Measurements from ENCODE around the gene SCAMP2. TPM values are rescaled to one million over a fixed set of nuclear protein-coding genes. Genes with fewer than 3 reads are reported as not detected.

SCAMP2 gene
- total RNA-seq, 1 experiment from 2014 or later = 55.8 TPM

DNA sequence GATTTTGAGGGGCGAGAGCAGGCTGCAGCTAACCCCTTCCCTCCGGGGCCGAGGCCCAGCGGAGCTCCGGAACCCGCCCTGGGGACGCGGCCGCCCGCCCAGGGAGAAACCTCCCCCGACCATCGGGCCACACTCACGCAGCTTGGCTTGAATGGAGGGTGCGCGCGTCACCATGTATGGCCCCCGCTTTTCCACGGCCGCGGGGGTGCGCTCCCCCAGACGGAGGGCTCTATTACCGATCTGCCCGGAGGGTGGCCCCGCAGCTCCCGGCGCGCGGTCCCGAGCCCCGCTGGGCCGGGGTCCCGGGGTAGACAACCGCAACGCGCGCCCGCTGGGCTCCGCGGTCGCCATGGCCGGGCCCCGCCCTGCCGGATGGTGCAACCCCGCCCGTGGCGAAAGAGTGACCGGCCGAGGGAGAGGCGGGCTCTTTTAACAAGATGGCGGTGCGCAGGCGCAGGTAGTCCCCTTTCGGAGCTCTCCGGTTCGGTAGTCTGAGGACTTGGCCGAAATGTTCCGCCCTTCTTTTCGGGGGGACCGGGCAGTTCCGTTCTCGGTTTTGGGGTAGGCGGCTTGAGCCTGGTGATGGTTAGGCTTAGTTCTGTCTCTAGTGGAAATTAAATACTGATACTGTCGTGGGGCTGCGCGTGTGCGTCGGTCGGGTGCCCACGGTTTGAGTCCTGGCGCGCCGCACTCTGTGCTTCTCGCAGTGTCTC lies 33.4 kb upstream of the SCAMP2 start, which contains the start of gene FAM219B:
Gene FAM219B, minus strand, starts transcription at position 402 of the 713 bp plus-strand sequence. Its CDS starts 51 bp downstream, at position 351.
- ChIA-PET POLR2A (interaction anchor here (0.8 to 1.7 kb wide), 6 partner anchors 9 to 734 kb away, joined by 3 to 8 read pairs (median 3); partner anchors contain the start of gene MPI), CTCF (interaction anchor here (1.0 to 1.1 kb wide), 3 partner anchors 8 to 45 kb away, joined by 3 read pairs; no protein-coding TSS in a partner anchor), RAD21 (ENCODE audit: low non-redundant PET in 1 of 2, low total read pairs in 2 of 2, uncharacterized antibody in 2 of 2, unreplicated experiment in 2 of 2) (interaction anchor here in 1 of 2 experiments (0.7 kb wide), 2 partner anchors 44 to 45 kb away, joined by 3 read pairs; no protein-coding TSS in a partner anchor)
- H4K20me1 ChIP-seq (ENCODE audit: insufficient read depth) = no peaks in the 10 kb centered on the region; the same call in 1 of the 2 replicates
- intact Hi-C loops (cut with micrococcal nuclease) = loop anchor here (5.0 kb wide), 1 partner anchor 81 kb away; no protein-coding TSS in a partner anchor
- DNase-seq (ENCODE audit: low read depth, low spot score) (peak; percentile 65), ATAC-seq (peak; percentile 90)
- peak within 1 kb of the TSS; percentile 93 for H2AFZ ChIP-seq (ENCODE audit: low read depth, low read length, poor library complexity, severe bottlenecking)
- H3K9ac ChIP-seq (ENCODE audit: low read length) = peak within 1 kb of the TSS; percentile 94
- peak within 1 kb of the TSS; percentile 98 for H3K4me2 ChIP-seq (ENCODE audit: low read length)
- no peaks in the 10 kb centered on the region for H3K27me3 ChIP-seq (ENCODE audit: insufficient read depth, low read length)
- H3K4me3 ChIP-seq (replicated peaks in 1 of 2; ENCODE audit: low read depth in 1 of 2, low read length in 2 of 2) = peak within 1 kb of the TSS; percentile 73 to 96
- peaks cover 4 to 16% of the 10 kb centered on the region in 2 experiments; a peak in 2 of 4 replicates for H3K36me3 ChIP-seq (ENCODE audit: control insufficient read depth in 1 of 2, insufficient read depth in 2 of 2, low read length in 2 of 2)
- H3K4me1 ChIP-seq (ENCODE audit: control insufficient read depth in 1 of 2, insufficient read depth in 2 of 2, low read length in 2 of 2) = peaks cover 10 to 17% of the 10 kb centered on the region in 2 experiments; a peak in 2 of 4 replicates
- no peaks in the 10 kb centered on the region for H3K9me2 ChIP-seq (ENCODE audit: insufficient read depth)
- peak within 1 kb of the TSS; percentile 89 for H3K27ac ChIP-seq (ENCODE audit: low read depth, low read length)
- no TSS peak for BruUV-seq (replicated peaks)
- H3K9me3 ChIP-seq (ENCODE audit: control insufficient read depth in 1 of 2, insufficient read depth in 1 of 2, low read depth in 1 of 2, low read length in 2 of 2) = no peaks in the 10 kb centered on the region
- peaks cover 19% of the 10 kb centered on the region for H3K79me2 ChIP-seq (ENCODE audit: insufficient read depth, low read length)
- TF ChIP-seq, protein P1, sequence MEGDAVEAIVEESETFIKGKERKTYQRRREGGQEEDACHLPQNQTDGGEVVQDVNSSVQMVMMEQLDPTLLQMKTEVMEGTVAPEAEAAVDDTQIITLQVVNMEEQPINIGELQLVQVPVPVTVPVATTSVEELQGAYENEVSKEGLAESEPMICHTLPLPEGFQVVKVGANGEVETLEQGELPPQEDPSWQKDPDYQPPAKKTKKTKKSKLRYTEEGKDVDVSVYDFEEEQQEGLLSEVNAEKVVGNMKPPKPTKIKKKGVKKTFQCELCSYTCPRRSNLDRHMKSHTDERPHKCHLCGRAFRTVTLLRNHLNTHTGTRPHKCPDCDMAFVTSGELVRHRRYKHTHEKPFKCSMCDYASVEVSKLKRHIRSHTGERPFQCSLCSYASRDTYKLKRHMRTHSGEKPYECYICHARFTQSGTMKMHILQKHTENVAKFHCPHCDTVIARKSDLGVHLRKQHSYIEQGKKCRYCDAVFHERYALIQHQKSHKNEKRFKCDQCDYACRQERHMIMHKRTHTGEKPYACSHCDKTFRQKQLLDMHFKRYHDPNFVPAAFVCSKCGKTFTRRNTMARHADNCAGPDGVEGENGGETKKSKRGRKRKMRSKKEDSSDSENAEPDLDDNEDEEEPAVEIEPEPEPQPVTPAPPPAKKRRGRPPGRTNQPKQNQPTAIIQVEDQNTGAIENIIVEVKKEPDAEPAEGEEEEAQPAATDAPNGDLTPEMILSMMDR (IDR thresholded peaks at IDR 0.05 in 2 of 3, conservative IDR thresholded peaks at IDR 0.05 in 1 of 3; ENCODE audit: borderline replicate concordance in 1 of 3, insufficient read depth in 1 of 3, low read depth in 2 of 3, low read length in 2 of 3) = no peak
- TF ChIP-seq EZH2phosphoT487 (IDR thresholded peaks at IDR 0.05; ENCODE audit: borderline replicate concordance) (no peak), SP1 (IDR thresholded peaks at IDR 0.05; ENCODE audit: low read depth) (no peak), EZH2 (IDR thresholded peaks at IDR 0.05) (no peak), ZNF274 (IDR thresholded peaks at IDR 0.05; ENCODE audit: low read depth, low read length) (no peak), TCF7L2 (IDR thresholded peaks at IDR 0.05; ENCODE audit: borderline replicate concordance, extremely low read depth, insufficient read depth, insufficient read length) (peak; percentile 54), CBX3 (IDR thresholded peaks at IDR 0.05; ENCODE audit: low read depth) (no peak), YY1 (IDR thresholded peaks at IDR 0.05; ENCODE audit: extremely low read depth, insufficient replicate concordance, low read depth, low read length) (peak; percentile 91), POLR2A (IDR thresholded peaks at IDR 0.05; ENCODE audit: borderline replicate concordance, extremely low read depth, insufficient read depth, insufficient read length) (peak; percentile 89), ZFX (IDR thresholded peaks at IDR 0.05) (peak; percentile 83; the same call in 1 of the 2 replicates), JUND (IDR thresholded peaks at IDR 0.05) (no peak), POLR2AphosphoS5 (IDR thresholded peaks at IDR 0.05; ENCODE audit: low read depth, low read length) (peak; percentile 91), SIN3A (IDR thresholded peaks at IDR 0.05; ENCODE audit: low read depth) (peak; percentile 48), EGR1 (IDR thresholded peaks at IDR 0.05; ENCODE audit: low read depth) (no peak)
- TF ChIP-seq, protein P2, sequence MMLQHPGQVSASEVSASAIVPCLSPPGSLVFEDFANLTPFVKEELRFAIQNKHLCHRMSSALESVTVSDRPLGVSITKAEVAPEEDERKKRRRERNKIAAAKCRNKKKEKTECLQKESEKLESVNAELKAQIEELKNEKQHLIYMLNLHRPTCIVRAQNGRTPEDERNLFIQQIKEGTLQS (IDR thresholded peaks at IDR 0.05) = no peak
- TF ChIP-seq, protein P3, sequence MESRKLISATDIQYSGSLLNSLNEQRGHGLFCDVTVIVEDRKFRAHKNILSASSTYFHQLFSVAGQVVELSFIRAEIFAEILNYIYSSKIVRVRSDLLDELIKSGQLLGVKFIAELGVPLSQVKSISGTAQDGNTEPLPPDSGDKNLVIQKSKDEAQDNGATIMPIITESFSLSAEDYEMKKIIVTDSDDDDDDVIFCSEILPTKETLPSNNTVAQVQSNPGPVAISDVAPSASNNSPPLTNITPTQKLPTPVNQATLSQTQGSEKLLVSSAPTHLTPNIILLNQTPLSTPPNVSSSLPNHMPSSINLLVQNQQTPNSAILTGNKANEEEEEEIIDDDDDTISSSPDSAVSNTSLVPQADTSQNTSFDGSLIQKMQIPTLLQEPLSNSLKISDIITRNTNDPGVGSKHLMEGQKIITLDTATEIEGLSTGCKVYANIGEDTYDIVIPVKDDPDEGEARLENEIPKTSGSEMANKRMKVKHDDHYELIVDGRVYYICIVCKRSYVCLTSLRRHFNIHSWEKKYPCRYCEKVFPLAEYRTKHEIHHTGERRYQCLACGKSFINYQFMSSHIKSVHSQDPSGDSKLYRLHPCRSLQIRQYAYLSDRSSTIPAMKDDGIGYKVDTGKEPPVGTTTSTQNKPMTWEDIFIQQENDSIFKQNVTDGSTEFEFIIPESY (IDR thresholded peaks at IDR 0.05; ENCODE audit: extremely low read depth, insufficient replicate concordance, low read length) = no peak
- TF ChIP-seq, protein P4, sequence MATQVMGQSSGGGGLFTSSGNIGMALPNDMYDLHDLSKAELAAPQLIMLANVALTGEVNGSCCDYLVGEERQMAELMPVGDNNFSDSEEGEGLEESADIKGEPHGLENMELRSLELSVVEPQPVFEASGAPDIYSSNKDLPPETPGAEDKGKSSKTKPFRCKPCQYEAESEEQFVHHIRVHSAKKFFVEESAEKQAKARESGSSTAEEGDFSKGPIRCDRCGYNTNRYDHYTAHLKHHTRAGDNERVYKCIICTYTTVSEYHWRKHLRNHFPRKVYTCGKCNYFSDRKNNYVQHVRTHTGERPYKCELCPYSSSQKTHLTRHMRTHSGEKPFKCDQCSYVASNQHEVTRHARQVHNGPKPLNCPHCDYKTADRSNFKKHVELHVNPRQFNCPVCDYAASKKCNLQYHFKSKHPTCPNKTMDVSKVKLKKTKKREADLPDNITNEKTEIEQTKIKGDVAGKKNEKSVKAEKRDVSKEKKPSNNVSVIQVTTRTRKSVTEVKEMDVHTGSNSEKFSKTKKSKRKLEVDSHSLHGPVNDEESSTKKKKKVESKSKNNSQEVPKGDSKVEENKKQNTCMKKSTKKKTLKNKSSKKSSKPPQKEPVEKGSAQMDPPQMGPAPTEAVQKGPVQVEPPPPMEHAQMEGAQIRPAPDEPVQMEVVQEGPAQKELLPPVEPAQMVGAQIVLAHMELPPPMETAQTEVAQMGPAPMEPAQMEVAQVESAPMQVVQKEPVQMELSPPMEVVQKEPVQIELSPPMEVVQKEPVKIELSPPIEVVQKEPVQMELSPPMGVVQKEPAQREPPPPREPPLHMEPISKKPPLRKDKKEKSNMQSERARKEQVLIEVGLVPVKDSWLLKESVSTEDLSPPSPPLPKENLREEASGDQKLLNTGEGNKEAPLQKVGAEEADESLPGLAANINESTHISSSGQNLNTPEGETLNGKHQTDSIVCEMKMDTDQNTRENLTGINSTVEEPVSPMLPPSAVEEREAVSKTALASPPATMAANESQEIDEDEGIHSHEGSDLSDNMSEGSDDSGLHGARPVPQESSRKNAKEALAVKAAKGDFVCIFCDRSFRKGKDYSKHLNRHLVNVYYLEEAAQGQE (IDR thresholded peaks at IDR 0.05; ENCODE audit: low read depth) = no peak
- TF ChIP-seq, protein P5, sequence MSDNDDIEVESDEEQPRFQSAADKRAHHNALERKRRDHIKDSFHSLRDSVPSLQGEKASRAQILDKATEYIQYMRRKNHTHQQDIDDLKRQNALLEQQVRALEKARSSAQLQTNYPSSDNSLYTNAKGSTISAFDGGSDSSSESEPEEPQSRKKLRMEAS (IDR thresholded peaks at IDR 0.05) = peak; percentile 25; the same call in 1 of the 2 replicates

Data from HCT116 (cell line).